Hepatocyte (in vitro differentiated cells): Measurements from ENCODE around the gene PLEKHG4.

Experiments
- CTCF ChIP-seq: fragments of 200-600 bp; sonication (generic); IDR thresholded peaks from 2 replicates; pipeline ENCODE4 v1.5.1; 2016; ENCODE audit warnings: antibody characterized with exemption, mild to moderate bottlenecking; ENCODE audit not compliant: poor library complexity
- EZH2 ChIP-seq: fragments of 200-600 bp; sonication (generic); IDR thresholded peaks from 2 replicates; pipeline ENCODE4 v1.6.1; 2016; ENCODE audit warnings: antibody characterized with exemption, mild to moderate bottlenecking, borderline replicate concordance
- EZH2phosphoT487 ChIP-seq: fragments of 200-600 bp; sonication (generic); IDR thresholded peaks from one replicate; pipeline ENCODE4 v1.6.1; 2018; ENCODE audit warnings: antibody characterized with exemption, mild to moderate bottlenecking, low read depth, moderate library complexity; ENCODE audit not compliant: unreplicated experiment, severe bottlenecking

GRCh38 chr16:67312719-67313118 is 33.4 kb downstream of the PLEKHG4 start:
- no peak for TF ChIP-seq CTCF
- no peak for TF ChIP-seq EZH2
- TF ChIP-seq EZH2phosphoT487 = no peak
